SK-N-SH (cell line): ENCODE measurements around the gene METTL9. TPM values are rescaled to one million over a fixed set of nuclear protein-coding genes. Genes with fewer than 3 reads are reported as not detected.

Experiments
- CTCF ChIA-PET: fragments of 300-600, 350-600 bp; formaldehyde crosslinking; extraction: SDS; loops from one replicate; lab custom pipeline; 2021; lab: Yijun Ruan, JAX
- POLR2A ChIA-PET: fragments of 350-600 bp; sonication (Branson Sonifier 250); formaldehyde crosslinking; extraction: SDS; loops from one replicate; lab custom pipeline; 2020; ENCODE audit warnings: antibody characterized with exemption, inconsistent platforms; lab: Yijun Ruan, JAX
- DNase-seq: peaks from one replicate; pipeline ENCODE4 v3.0.0; 2012
- H2AFZ ChIP-seq: fragments of 200-600 bp; sonication (generic); 2 replicates; pipeline ENCODE4 v1.8.1; 2016; ENCODE audit warnings: antibody characterized with exemption, mild to moderate bottlenecking, low read depth
- H3F3A ChIP-seq: fragments of 200-600 bp; sonication (generic); replicated peaks from 2 replicates; pipeline ENCODE3; 2016; ENCODE audit warnings: antibody characterized with exemption, mild to moderate bottlenecking; ENCODE audit not compliant: insufficient read depth
- H3K27ac ChIP-seq, 2 experiments: fragments of 200-500 bp in 1 of 2; fragments of 200-600 bp in 1 of 2; sonication (Bioruptor generic) in 1 of 2; sonication (generic), shearing (Covaris generic) in 1 of 2; 2 replicates each; pipeline versions ENCODE4 v1.5.1 to v1.6.1; 2014 to 2016; ENCODE audit warnings: low read depth in 2 of 2, inconsistent platforms in 1 of 2, low read length in 1 of 2, mild to moderate bottlenecking in 1 of 2, mixed read lengths in 1 of 2
- H3K27me3 ChIP-seq: fragments of 200-600 bp; sonication (generic), shearing (Covaris generic); 2 replicates; pipeline ENCODE4 v1.6.1; 2016; ENCODE audit warnings: mixed run types; ENCODE audit not compliant: insufficient read depth
- H3K36me3 ChIP-seq, 2 experiments: fragments of 200-500 bp in 1 of 2; fragments of 200-600 bp in 1 of 2; sonication (Bioruptor generic) in 1 of 2; sonication (generic) in 1 of 2; replicated peaks in 1 of 2; 2 replicates each; pipeline versions ENCODE3 to v1.5.1; 2014 to 2016; ENCODE audit warnings: low read length in 1 of 2, mild to moderate bottlenecking in 1 of 2; ENCODE audit not compliant: insufficient read depth in 2 of 2, control insufficient read depth in 1 of 2
- H3K4me1 ChIP-seq, 2 experiments: fragments of 200-500 bp in 1 of 2; fragments of 200-600 bp in 1 of 2; sonication (Bioruptor generic) in 1 of 2; sonication (generic), shearing (Covaris generic) in 1 of 2; 2 replicates each; pipeline versions ENCODE4 v1.5.1 to v1.6.1; 2014 to 2016; ENCODE audit warnings: low read depth in 1 of 2, low read length in 1 of 2, mixed run types in 1 of 2; ENCODE audit not compliant: insufficient read depth in 2 of 2, control insufficient read depth in 1 of 2
- H3K4me2 ChIP-seq: fragments of 200-600 bp; sonication (generic), shearing (Covaris generic); 2 replicates; pipeline ENCODE4 v1.6.1; 2017; ENCODE audit warnings: mixed run types
- H3K4me3 ChIP-seq, 2 experiments: fragments of 200-500 bp in 1 of 2; fragments of 200-600 bp in 1 of 2; sonication (Bioruptor generic) in 1 of 2; sonication (generic), shearing (Covaris generic) in 1 of 2; 2 replicates each; pipeline versions ENCODE4 v1.5.1 to v1.8.1; 2014 to 2016; ENCODE audit warnings: low read depth in 2 of 2, inconsistent platforms in 1 of 2, low read length in 1 of 2, mild to moderate bottlenecking in 1 of 2, mixed read lengths in 1 of 2, moderate library complexity in 1 of 2
- H3K79me2 ChIP-seq: fragments of 200-600 bp; sonication (generic); 2 replicates; pipeline ENCODE4 v1.8.1; 2017; ENCODE audit warnings: mild to moderate bottlenecking; ENCODE audit not compliant: insufficient read depth
- H3K9ac ChIP-seq: fragments of 200-600 bp; sonication (generic); 2 replicates; pipeline ENCODE4 v1.6.1; 2017; ENCODE audit warnings: mixed run types
- H3K9me2 ChIP-seq: fragments of 200-600 bp; sonication (generic); 2 replicates; pipeline ENCODE4 v1.6.1; 2017; ENCODE audit warnings: mixed run types
- H3K9me3 ChIP-seq: fragments of 200-600 bp; sonication (generic); 2 replicates; pipeline ENCODE4 v1.6.1; 2017; ENCODE audit warnings: mixed run types, mild to moderate bottlenecking, moderate library complexity
- H4K20me1 ChIP-seq: fragments of 200-600 bp; sonication (generic); 2 replicates; pipeline ENCODE4 v1.6.1; 2017; ENCODE audit warnings: mild to moderate bottlenecking, mixed run types; ENCODE audit not compliant: insufficient read depth
- FOSL2 ChIP-seq: IDR thresholded peaks from 2 replicates; pipeline ENCODE4 v1.4.0; 2012; ENCODE audit warnings: low read depth, mild to moderate bottlenecking, moderate library complexity, borderline replicate concordance
- FOXM1 ChIP-seq: IDR thresholded peaks from 2 replicates; pipeline ENCODE4 v1.4.0; 2012; ENCODE audit warnings: low read depth, mild to moderate bottlenecking
- JUND ChIP-seq: IDR thresholded peaks from 2 replicates; pipeline ENCODE4 v1.4.0; 2012
- MEF2A ChIP-seq: IDR thresholded peaks from 2 replicates; pipeline ENCODE4 v1.4.0; 2012; ENCODE audit warnings: low read depth, borderline replicate concordance
- SIN3A ChIP-seq: IDR thresholded peaks from 2 replicates; pipeline ENCODE4 v1.6.1; 2012; ENCODE audit warnings: low read depth, mild to moderate bottlenecking, low read length, moderate library complexity, borderline replicate concordance
- TCF12 ChIP-seq: IDR thresholded peaks from 2 replicates; pipeline ENCODE4 v1.4.0; 2012
- WGBS: methylation state at CpG from one replicate; pipeline ENCODE4 v1.1.6; 2017; ENCODE audit warnings: low lambda C conversion rate; 5-methylcytosine and 5-hydroxymethylcytosine counted together
- polyA plus RNA-seq, 3 experiments: library from polyadenylated mRNA; depleted of rRNA; stranded (reverse); fragments of >200 nt; gene quantifications; 2 replicates each; pipeline ENCODE4 v1.2.3, GENCODE V29; 2012
- TF ChIP-seq, protein P1 (sequence below): IDR thresholded peaks from 2 replicates; pipeline ENCODE4 v1.4.0; 2012; ENCODE audit warnings: low read depth, borderline replicate concordance
- TF ChIP-seq, protein P2 (sequence below): fragments of 150-350 bp; IDR thresholded peaks from 2 replicates; pipeline ENCODE4 v1.6.1; 2016; ENCODE audit warnings: mild to moderate bottlenecking, low read depth, low read length
- TF ChIP-seq, protein P3 (sequence below): fragments of 200-600 bp; sonication (generic); IDR thresholded peaks from 2 replicates; pipeline ENCODE4 v1.6.1; 2017; ENCODE audit warnings: antibody characterized with exemption, mild to moderate bottlenecking, moderate library complexity

The METTL9 gene
- polyA plus RNA-seq, 1 of the 3 experiments (the other 2 are of a cell fraction) = 70.7 TPM

DNA sequence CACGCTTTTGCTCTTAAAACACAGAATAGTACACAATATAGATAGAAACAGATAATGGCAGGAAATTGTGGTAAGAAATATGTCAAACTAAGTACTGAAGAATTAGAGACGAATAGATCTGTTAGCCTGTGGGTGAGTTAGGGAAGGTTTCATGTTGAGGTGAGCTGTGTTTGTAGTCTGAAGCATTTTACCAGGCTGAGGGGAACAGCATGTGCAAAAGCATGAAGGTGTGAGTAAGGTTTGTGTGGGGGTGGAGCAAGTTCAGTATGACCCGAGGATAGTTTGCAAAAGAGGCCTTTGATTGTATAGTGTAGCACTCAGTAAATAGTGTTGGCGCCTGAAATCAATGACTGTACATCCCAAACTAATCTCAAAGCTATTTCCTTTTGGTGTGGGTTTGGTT is 39.2 kb downstream of the METTL9 start:
- H3K27me3 ChIP-seq = no peaks in the 10 kb centered on the region
- no peaks in the 10 kb centered on the region for H3K9me3 ChIP-seq
- no peak for DNase-seq
- TF ChIP-seq SIN3A = no peak
- TF ChIP-seq, protein P1, sequence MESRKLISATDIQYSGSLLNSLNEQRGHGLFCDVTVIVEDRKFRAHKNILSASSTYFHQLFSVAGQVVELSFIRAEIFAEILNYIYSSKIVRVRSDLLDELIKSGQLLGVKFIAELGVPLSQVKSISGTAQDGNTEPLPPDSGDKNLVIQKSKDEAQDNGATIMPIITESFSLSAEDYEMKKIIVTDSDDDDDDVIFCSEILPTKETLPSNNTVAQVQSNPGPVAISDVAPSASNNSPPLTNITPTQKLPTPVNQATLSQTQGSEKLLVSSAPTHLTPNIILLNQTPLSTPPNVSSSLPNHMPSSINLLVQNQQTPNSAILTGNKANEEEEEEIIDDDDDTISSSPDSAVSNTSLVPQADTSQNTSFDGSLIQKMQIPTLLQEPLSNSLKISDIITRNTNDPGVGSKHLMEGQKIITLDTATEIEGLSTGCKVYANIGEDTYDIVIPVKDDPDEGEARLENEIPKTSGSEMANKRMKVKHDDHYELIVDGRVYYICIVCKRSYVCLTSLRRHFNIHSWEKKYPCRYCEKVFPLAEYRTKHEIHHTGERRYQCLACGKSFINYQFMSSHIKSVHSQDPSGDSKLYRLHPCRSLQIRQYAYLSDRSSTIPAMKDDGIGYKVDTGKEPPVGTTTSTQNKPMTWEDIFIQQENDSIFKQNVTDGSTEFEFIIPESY = no peak
- no peak for TF ChIP-seq MEF2A
- TF ChIP-seq TCF12 = 0 out of 2 replicates have a peak, but pooled peaks have one; percentile 6
- no peak for TF ChIP-seq JUND
- TF ChIP-seq, protein P2, sequence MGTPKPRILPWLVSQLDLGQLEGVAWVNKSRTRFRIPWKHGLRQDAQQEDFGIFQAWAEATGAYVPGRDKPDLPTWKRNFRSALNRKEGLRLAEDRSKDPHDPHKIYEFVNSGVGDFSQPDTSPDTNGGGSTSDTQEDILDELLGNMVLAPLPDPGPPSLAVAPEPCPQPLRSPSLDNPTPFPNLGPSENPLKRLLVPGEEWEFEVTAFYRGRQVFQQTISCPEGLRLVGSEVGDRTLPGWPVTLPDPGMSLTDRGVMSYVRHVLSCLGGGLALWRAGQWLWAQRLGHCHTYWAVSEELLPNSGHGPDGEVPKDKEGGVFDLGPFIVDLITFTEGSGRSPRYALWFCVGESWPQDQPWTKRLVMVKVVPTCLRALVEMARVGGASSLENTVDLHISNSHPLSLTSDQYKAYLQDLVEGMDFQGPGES = no peak
- peaks cover 0 to 17% of the 10 kb centered on the region in 2 experiments; a peak in 2 of 4 replicates for H3K4me1 ChIP-seq
- H3K9me2 ChIP-seq = no peaks in the 10 kb centered on the region
- no peak overlapping the region; the same call in 1 of the 2 replicates for H3K9ac ChIP-seq
- H3K4me2 ChIP-seq = no peak overlapping the region
- H3K4me3 ChIP-seq = peak overlapping the region in 1 of 2 experiments; percentile 4; a peak in 1 of 4 replicates
- H3K36me3 ChIP-seq = peaks cover 6 to 25% of the 10 kb centered on the region in 2 experiments
- H4K20me1 ChIP-seq = peaks cover 6% of the 10 kb centered on the region
- H3F3A ChIP-seq = peaks cover 22% of the 10 kb centered on the region
- ChIA-PET CTCF (interaction anchor here (1.0 to 7.6 kb wide), 7 partner anchors 19 to 56 kb away, joined by 3 to 90 read pairs (median 4); no protein-coding TSS in a partner anchor), POLR2A (no interaction called here)
- no peak overlapping the region for H2AFZ ChIP-seq
- peak overlapping the region; percentile 4 to 57; a peak in 3 of 4 replicates for H3K27ac ChIP-seq
- 36% methylated on average over 4 of the region's 4 CpGs for WGBS
- peaks cover 58% of the 10 kb centered on the region for H3K79me2 ChIP-seq

GRCh38 chr16:21639493-21639892 is 40.1 kb downstream of the METTL9 start:
- no peaks in the 10 kb centered on the region for H3K9me3 ChIP-seq
- DNase-seq = no peak
- peak overlapping the region in 1 of 2 experiments; percentile 57 for H3K27ac ChIP-seq
- ChIA-PET CTCF (interaction anchor here (0.9 to 7.6 kb wide), 14 partner anchors 9 to 79 kb away, joined by 3 to 90 read pairs (median 8); partner anchors contain the start of genes IGSF6 and METTL9), POLR2A (no interaction called here)
- peaks cover 0 to 17% of the 10 kb centered on the region in 2 experiments; a peak in 2 of 4 replicates for H3K4me1 ChIP-seq
- H4K20me1 ChIP-seq = peaks cover 6% of the 10 kb centered on the region
- peaks cover 3 to 27% of the 10 kb centered on the region in 2 experiments for H3K36me3 ChIP-seq
- no peak overlapping the region for H3K4me3 ChIP-seq
- H3K27me3 ChIP-seq = no peaks in the 10 kb centered on the region
- no peaks in the 10 kb centered on the region for H3K9me2 ChIP-seq
- no peak overlapping the region for H3K4me2 ChIP-seq
- 91% methylated on average over 2 of the region's 2 CpGs for WGBS
- H3K79me2 ChIP-seq = peaks cover 64% of the 10 kb centered on the region
- TF ChIP-seq, protein P3, sequence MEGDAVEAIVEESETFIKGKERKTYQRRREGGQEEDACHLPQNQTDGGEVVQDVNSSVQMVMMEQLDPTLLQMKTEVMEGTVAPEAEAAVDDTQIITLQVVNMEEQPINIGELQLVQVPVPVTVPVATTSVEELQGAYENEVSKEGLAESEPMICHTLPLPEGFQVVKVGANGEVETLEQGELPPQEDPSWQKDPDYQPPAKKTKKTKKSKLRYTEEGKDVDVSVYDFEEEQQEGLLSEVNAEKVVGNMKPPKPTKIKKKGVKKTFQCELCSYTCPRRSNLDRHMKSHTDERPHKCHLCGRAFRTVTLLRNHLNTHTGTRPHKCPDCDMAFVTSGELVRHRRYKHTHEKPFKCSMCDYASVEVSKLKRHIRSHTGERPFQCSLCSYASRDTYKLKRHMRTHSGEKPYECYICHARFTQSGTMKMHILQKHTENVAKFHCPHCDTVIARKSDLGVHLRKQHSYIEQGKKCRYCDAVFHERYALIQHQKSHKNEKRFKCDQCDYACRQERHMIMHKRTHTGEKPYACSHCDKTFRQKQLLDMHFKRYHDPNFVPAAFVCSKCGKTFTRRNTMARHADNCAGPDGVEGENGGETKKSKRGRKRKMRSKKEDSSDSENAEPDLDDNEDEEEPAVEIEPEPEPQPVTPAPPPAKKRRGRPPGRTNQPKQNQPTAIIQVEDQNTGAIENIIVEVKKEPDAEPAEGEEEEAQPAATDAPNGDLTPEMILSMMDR = no peak
- TF ChIP-seq FOSL2 (no peak), FOXM1 (no peak), TCF12 (no peak)
- TF ChIP-seq, protein P2 = no peak
- H3K9ac ChIP-seq = no peak overlapping the region
- H3F3A ChIP-seq = peaks cover 22% of the 10 kb centered on the region
- no peak overlapping the region for H2AFZ ChIP-seq
